HepG2 (cell line): ENCODE measurements around the gene FGF16. TPM values are rescaled to one million over a fixed set of nuclear protein-coding genes. Genes with fewer than 3 reads are reported as not detected.
A peak's percentile ranks its signal among the peaks of the same experiment; 100 is the strongest.

Source experiments
- ATAC-seq: fragments of 200-7000 bp; cut with Tn5 transposase; 3 replicates; pipeline ENCODE4 v1.9.1; 2020; ENCODE audit warnings: mild to moderate bottlenecking, moderate library complexity
- BruUV-seq: library from RNA; stranded (reverse); fragments of 400-500 nt; replicated peaks from 2 replicates; lab custom pipeline; 2021; lab: Mats Ljungman, UMichigan
- CTCF ChIA-PET: fragments of 300-600 bp; formaldehyde crosslinking; extraction: SDS; loops from one replicate; lab custom pipeline; 2021; ENCODE audit warnings: low total read pairs, inconsistent platforms, low intra/inter-chr PET ratio; lab: Yijun Ruan, JAX
- POLR2A ChIA-PET: fragments of 350-600 bp; sonication (Branson Sonifier 250); formaldehyde crosslinking; loops from one replicate; lab custom pipeline; 2020; ENCODE audit warnings: antibody characterized with exemption, inconsistent platforms; lab: Yijun Ruan, JAX
- DNase-seq: peaks from one replicate; pipeline ENCODE4 v3.0.0-alpha.2; 2015; ENCODE audit warnings: low spot score
- FAIRE-seq: peaks from 3 replicates; lab custom pipeline; 2011; peaks lifted over from hg19 to GRCh38; lab: Jason Lieb, UNC
- H2AFZ ChIP-seq: one replicate; pipeline ENCODE4 v1.6.1; 2011; ENCODE audit warnings: low read length, inconsistent platforms
- H3K27ac ChIP-seq: fragments of 300-600 bp; 3 replicates; pipeline ENCODE4 v1.8.0; 2011; ENCODE audit warnings: mixed run types, mild to moderate bottlenecking, mixed read lengths, low read length, inconsistent platforms; ENCODE audit not compliant: insufficient read depth; ENCODE audit errors: extremely low read length
- H3K27me3 ChIP-seq, 2 experiments: fragments of 200-600 bp in 1 of 2; 2 replicates in 1 of 2; 3 replicates in 1 of 2; pipeline versions ENCODE4 v1.6.0 to v1.8.0; 2011; ENCODE audit warnings: low read length in 2 of 2, mild to moderate bottlenecking in 2 of 2, moderate library complexity in 2 of 2, inconsistent platforms in 1 of 2; ENCODE audit not compliant: insufficient read depth in 2 of 2, control insufficient read depth in 1 of 2
- H3K36me3 ChIP-seq, 2 experiments: fragments of 200-600 bp in 1 of 2; replicated peaks in 1 of 2; 2 replicates in 1 of 2; 3 replicates in 1 of 2; pipeline versions ENCODE4 v1.5.1 to v1.8.0; 2011; ENCODE audit warnings: low read length in 2 of 2, inconsistent platforms in 1 of 2; ENCODE audit not compliant: insufficient read depth in 2 of 2, control insufficient read depth in 1 of 2
- H3K4me1 ChIP-seq: 2 replicates; pipeline ENCODE4 v1.5.1; 2012; ENCODE audit warnings: low read length, inconsistent platforms; ENCODE audit not compliant: insufficient read depth
- H3K4me2 ChIP-seq: 2 replicates; pipeline ENCODE4 v1.6.0; 2011; ENCODE audit warnings: low read depth, low read length, inconsistent platforms
- H3K4me3 ChIP-seq, 3 experiments: fragments of 200-600 bp in 1 of 3; sonication (generic), shearing (Covaris generic) in 1 of 3; replicated peaks in 1 of 3; 2 replicates each; pipeline ENCODE4 v1.5.1; 2011 to 2016; ENCODE audit warnings: low read length in 3 of 3, inconsistent platforms in 2 of 3, low read depth in 2 of 3, mild to moderate bottlenecking in 2 of 3, control low read depth in 1 of 3, mixed read lengths in 1 of 3; ENCODE audit not compliant: insufficient read depth in 1 of 3
- H3K79me2 ChIP-seq: one replicate; pipeline ENCODE4 v1.6.1; 2011; ENCODE audit warnings: low read length, inconsistent platforms; ENCODE audit not compliant: insufficient read depth
- H3K9ac ChIP-seq: 2 replicates; pipeline ENCODE4 v1.6.0; 2011; ENCODE audit warnings: mild to moderate bottlenecking, low read depth, low read length, inconsistent platforms; ENCODE audit not compliant: insufficient read depth
- H3K9me3 ChIP-seq: 2 replicates; pipeline ENCODE4 v1.5.1; 2012; ENCODE audit warnings: mild to moderate bottlenecking, low read length
- H4K20me1 ChIP-seq: 2 replicates; pipeline ENCODE4 v1.6.0; 2011; ENCODE audit warnings: inconsistent platforms, mild to moderate bottlenecking, low read length, moderate library complexity; ENCODE audit not compliant: insufficient read depth
- BORCS8-MEF2B ChIP-seq: sonication (generic); formaldehyde crosslinking; IDR thresholded peaks from 2 replicates; pipeline ENCODE4 v1.8.0; 2022; ENCODE audit warnings: mild to moderate bottlenecking, missing genetic modification reagents
- BRCA1 ChIP-seq: sonication (generic); formaldehyde crosslinking; IDR thresholded peaks from 2 replicates; pipeline ENCODE4 v1.4.0; 2020; ENCODE audit warnings: missing genetic modification reagents
- CHCHD3 ChIP-seq: sonication (generic); formaldehyde crosslinking; IDR thresholded peaks from 2 replicates; pipeline ENCODE4 v1.8.0; 2022; ENCODE audit warnings: mild to moderate bottlenecking, missing genetic modification reagents, moderate library complexity
- KDM3A ChIP-seq: IDR thresholded peaks from 2 replicates; pipeline ENCODE4 v1.6.1; 2018; ENCODE audit warnings: low read depth, missing compliant biosample characterization
- NPAS2 ChIP-seq: sonication (generic); formaldehyde crosslinking; IDR thresholded peaks from 2 replicates; pipeline ENCODE4 v1.8.0; 2022; ENCODE audit warnings: mild to moderate bottlenecking, missing genetic modification reagents, borderline replicate concordance
- PAF1 ChIP-seq: IDR thresholded peaks from 2 replicates; pipeline ENCODE4 v1.6.1; 2016; ENCODE audit warnings: missing genetic modification reagents, missing compliant biosample characterization
- STAG1 ChIP-seq: sonication (generic); formaldehyde crosslinking; IDR thresholded peaks from 2 replicates; pipeline ENCODE4 v1.4.0; 2020; ENCODE audit warnings: missing genetic modification reagents
- ZFYVE20 ChIP-seq: sonication (generic); formaldehyde crosslinking; IDR thresholded peaks from 2 replicates; pipeline ENCODE4 v1.8.0; 2023; ENCODE audit warnings: low read depth, mild to moderate bottlenecking, moderate library complexity, missing genetic modification reagents, borderline replicate concordance
- ZNF605 ChIP-seq: sonication (generic); formaldehyde crosslinking; IDR thresholded peaks from 2 replicates; pipeline ENCODE4 v1.8.0; 2022; ENCODE audit warnings: mild to moderate bottlenecking, missing genetic modification reagents
- WGBS: methylation state at CpG from one replicate; pipeline ENCODE4 v1.1.6; 2017; ENCODE audit warnings: low lambda C conversion rate; 5-methylcytosine and 5-hydroxymethylcytosine counted together
- in situ Hi-C: cut with HindIII; loops from 2 replicates; pipeline ENCODE4 v1.10.0; 2017; ENCODE audit warnings: low pct_unique_long_range_greater_than_20kb; ENCODE audit not compliant: extremely low pct_ligation_motif_present
- intact Hi-C: fragments of 100-400 bp; cut with micrococcal nuclease; formaldehyde crosslinking; loops from one replicate; pipeline ENCODE4 v1.10.0; 2022; ENCODE audit not compliant: unreplicated experiment
- polyA plus RNA-seq, 8 experiments: library from polyadenylated mRNA; depleted of rRNA in 3 of 8; stranded (reverse) in 7 of 8; unstranded in 1 of 8; fragments of >200 nt; fragmentation: Illumina TruSeq in 4 of 8; extraction: Trizol in 4 of 8; gene quantifications; 2 replicates each; pipeline versions ENCODE4 v1.2.1 to v1.2.3, GENCODE V29; 2011 to 2016; ENCODE audit warnings: low read depth in 4 of 8, missing spikeins in 1 of 8, mixed read lengths in 1 of 8; ENCODE audit not compliant: insufficient read depth in 1 of 8
- total RNA-seq, 5 experiments: library from RNA; depleted of rRNA; stranded (reverse); fragments of >200 nt; fragmentation: Illumina TruSeq; extraction: Trizol; gene quantifications; 2 replicates each; pipeline ENCODE4 v1.2.3, GENCODE V29; 2016; ENCODE audit warnings: low read depth in 1 of 5
- TF ChIP-seq, protein P1 (sequence below): sonication (generic); formaldehyde crosslinking; IDR thresholded peaks from 2 replicates; pipeline ENCODE4 v1.5.1; 2020; ENCODE audit warnings: missing genetic modification reagents, mild to moderate bottlenecking, borderline replicate concordance
- TF ChIP-seq, protein P2 (sequence below): sonication (generic); formaldehyde crosslinking; IDR thresholded peaks from 2 replicates; pipeline ENCODE4 v1.4.0; 2020; ENCODE audit warnings: low read depth, mild to moderate bottlenecking, missing genetic modification reagents
- TF ChIP-seq, protein P3 (sequence below): sonication (generic); formaldehyde crosslinking; IDR thresholded peaks from 2 replicates; pipeline ENCODE4 v1.4.0; 2020; ENCODE audit warnings: missing genetic modification reagents
- TF ChIP-seq, protein P4 (sequence below): sonication (generic); formaldehyde crosslinking; IDR thresholded peaks from 2 replicates; pipeline ENCODE4 v1.8.1; 2023; ENCODE audit warnings: mild to moderate bottlenecking, missing genetic modification reagents
- TF ChIP-seq, protein P5 (sequence below): fragments of 450-650 bp; IDR thresholded peaks from 2 replicates; pipeline ENCODE4 v1.6.1; 2016

Gene FGF16
- total and polyA plus RNA-seq, 2 of the 13 experiments (the other 11 are each of a cell fraction or from before 2014, with no cell fraction given): not detected

DNA sequence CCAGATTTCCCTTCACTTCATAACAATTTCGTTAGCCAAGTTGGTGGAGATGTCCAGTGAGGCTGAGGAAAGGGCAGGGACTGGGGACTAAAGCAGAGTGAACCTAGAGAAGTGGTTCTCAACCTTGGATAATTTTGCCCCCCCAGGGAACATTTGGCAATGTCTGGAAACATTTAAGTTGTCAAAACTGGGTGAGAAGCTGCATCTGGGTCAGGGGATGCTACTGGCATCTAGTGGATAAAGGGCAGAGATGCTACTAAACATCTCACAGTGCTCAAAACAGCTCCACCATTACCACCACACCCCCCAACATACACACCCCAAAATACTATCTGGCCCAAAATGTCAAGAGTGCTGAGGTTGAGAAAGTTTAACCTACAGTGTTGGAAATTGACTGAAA is 32.0 kb upstream of the FGF16 start:
- DNase-seq: no peak
- POLR2A ChIA-PET: no interaction called here
- Histone ChIP-seq H3K4me3 (no peak overlapping the region), H3K27ac (no peak overlapping the region), H3K4me2 (no peak overlapping the region), H3K36me3 (no peaks in the 10 kb centered on the region), H2AFZ (no peak overlapping the region), H3K9ac (no peak overlapping the region), H3K27me3 (no peaks in the 10 kb centered on the region), H3K9me3 (no peaks in the 10 kb centered on the region), H3K4me1 (no peaks in the 10 kb centered on the region), H3K79me2 (no peaks in the 10 kb centered on the region), H4K20me1 (no peaks in the 10 kb centered on the region)
- CTCF ChIA-PET: no interaction called here
- ATAC-seq: no peak
- FAIRE-seq: no peak
- BruUV-seq: no TSS peak
- WGBS: 0% methylated on average over 1 of the region's 1 CpG
- in situ Hi-C loops: no loop called here
- intact Hi-C loops: no loop called here
- TF ChIP-seq STAG1 (CRISPR knock-in tag) (peak; percentile 14; the same call in 1 of the 2 replicates), BRCA1 (CRISPR knock-in tag) (no peak)

DNA sequence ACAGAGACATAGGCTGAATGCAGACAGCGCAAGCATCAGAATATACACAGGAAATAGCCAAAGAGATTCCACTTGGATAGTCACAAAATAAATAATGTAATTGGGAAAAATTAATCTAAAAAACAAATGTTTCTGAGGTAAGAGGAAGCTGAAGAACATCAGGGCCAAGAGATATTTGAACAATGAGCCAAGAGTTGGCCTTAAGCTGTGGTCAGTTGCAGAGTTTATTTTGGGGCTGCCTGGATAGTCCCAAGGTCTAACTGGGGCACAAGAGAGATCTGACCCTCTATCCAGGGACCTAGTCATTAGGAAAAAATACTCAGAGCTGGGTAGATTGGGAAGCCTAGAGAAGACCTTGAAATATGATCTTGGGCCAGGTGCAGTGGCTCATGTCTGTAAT is 31.3 kb upstream of the FGF16 start:
- no peak overlapping the region for H3K27ac ChIP-seq
- H3K9ac ChIP-seq: no peak overlapping the region
- CTCF ChIA-PET: no interaction called here
- H3K27me3 ChIP-seq: no peaks in the 10 kb centered on the region
- FAIRE-seq: no peak
- H3K79me2 ChIP-seq: no peaks in the 10 kb centered on the region
- H3K4me2 ChIP-seq: no peak overlapping the region
- DNase-seq: no peak
- no peaks in the 10 kb centered on the region for H3K4me1 ChIP-seq
- ATAC-seq: no peak
- POLR2A ChIA-PET: no interaction called here
- no peak overlapping the region for H3K4me3 ChIP-seq
- 85% methylated on average over 1 of the region's 1 CpG for WGBS
- in situ Hi-C loops: no loop called here
- TF ChIP-seq, protein P1, sequence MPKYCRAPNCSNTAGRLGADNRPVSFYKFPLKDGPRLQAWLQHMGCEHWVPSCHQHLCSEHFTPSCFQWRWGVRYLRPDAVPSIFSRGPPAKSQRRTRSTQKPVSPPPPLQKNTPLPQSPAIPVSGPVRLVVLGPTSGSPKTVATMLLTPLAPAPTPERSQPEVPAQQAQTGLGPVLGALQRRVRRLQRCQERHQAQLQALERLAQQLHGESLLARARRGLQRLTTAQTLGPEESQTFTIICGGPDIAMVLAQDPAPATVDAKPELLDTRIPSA: no peak
- TF ChIP-seq KDM3A (CRISPR knock-in tag) (no peak), NPAS2 (CRISPR knock-in tag) (no peak), BORCS8-MEF2B (CRISPR knock-in tag) (no peak), ZFYVE20 (CRISPR knock-in tag) (no peak), PAF1 (CRISPR knock-in tag) (no peak), ZNF605 (CRISPR knock-in tag) (no peak), CHCHD3 (no peak)
- TF ChIP-seq, protein P2, sequence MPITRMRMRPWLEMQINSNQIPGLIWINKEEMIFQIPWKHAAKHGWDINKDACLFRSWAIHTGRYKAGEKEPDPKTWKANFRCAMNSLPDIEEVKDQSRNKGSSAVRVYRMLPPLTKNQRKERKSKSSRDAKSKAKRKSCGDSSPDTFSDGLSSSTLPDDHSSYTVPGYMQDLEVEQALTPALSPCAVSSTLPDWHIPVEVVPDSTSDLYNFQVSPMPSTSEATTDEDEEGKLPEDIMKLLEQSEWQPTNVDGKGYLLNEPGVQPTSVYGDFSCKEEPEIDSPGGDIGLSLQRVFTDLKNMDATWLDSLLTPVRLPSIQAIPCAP (CRISPR knock-in tag): no peak
- TF ChIP-seq, protein P3, sequence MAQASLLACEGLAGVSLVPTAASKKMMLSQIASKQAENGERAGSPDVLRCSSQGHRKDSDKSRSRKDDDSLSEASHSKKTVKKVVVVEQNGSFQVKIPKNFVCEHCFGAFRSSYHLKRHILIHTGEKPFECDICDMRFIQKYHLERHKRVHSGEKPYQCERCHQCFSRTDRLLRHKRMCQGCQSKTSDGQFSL (CRISPR knock-in tag): no peak
- TF ChIP-seq, protein P4, sequence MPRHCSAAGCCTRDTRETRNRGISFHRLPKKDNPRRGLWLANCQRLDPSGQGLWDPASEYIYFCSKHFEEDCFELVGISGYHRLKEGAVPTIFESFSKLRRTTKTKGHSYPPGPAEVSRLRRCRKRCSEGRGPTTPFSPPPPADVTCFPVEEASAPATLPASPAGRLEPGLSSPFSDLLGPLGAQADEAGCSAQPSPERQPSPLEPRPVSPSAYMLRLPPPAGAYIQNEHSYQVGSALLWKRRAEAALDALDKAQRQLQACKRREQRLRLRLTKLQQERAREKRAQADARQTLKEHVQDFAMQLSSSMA (CRISPR knock-in tag): no peak
- TF ChIP-seq, protein P5, sequence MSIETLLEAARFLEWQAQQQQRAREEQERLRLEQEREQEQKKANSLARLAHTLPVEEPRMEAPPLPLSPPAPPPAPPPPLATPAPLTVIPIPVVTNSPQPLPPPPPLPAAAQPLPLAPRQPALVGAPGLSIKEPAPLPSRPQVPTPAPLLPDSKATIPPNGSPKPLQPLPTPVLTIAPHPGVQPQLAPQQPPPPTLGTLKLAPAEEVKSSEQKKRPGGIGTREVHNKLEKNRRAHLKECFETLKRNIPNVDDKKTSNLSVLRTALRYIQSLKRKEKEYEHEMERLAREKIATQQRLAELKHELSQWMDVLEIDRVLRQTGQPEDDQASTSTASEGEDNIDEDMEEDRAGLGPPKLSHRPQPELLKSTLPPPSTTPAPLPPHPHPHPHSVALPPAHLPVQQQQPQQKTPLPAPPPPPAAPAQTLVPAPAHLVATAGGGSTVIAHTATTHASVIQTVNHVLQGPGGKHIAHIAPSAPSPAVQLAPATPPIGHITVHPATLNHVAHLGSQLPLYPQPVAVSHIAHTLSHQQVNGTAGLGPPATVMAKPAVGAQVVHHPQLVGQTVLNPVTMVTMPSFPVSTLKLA: no peak
- intact Hi-C loops: no loop called here
- H3K36me3 ChIP-seq: no peaks in the 10 kb centered on the region
- BruUV-seq: no TSS peak
- H4K20me1 ChIP-seq: no peaks in the 10 kb centered on the region
- no peak overlapping the region for H2AFZ ChIP-seq
- H3K9me3 ChIP-seq: no peaks in the 10 kb centered on the region
